Mammary epithelial cell (primary cell): Measurements from ENCODE around the gene CAMK1G.

Source experiments
- EZH2 ChIP-seq: IDR thresholded peaks from 2 replicates; pipeline ENCODE4 v1.6.1; 2012; ENCODE audit warnings: low read length, inconsistent platforms, borderline replicate concordance
- TF ChIP-seq, protein P1 (sequence below), 2 donors: IDR thresholded peaks in 1 of 2; conservative IDR thresholded peaks in 1 of 2; 2 replicates each; pipeline ENCODE4 v1.5.1; 2011 to 2012; ENCODE audit warnings: inconsistent platforms in 2 of 2, low read length in 2 of 2, mild to moderate bottlenecking in 2 of 2, control low read depth in 1 of 2, low read depth in 1 of 2; ENCODE audit not compliant: insufficient read depth in 1 of 2; ENCODE audit errors: extremely low read depth in 1 of 2

DNA sequence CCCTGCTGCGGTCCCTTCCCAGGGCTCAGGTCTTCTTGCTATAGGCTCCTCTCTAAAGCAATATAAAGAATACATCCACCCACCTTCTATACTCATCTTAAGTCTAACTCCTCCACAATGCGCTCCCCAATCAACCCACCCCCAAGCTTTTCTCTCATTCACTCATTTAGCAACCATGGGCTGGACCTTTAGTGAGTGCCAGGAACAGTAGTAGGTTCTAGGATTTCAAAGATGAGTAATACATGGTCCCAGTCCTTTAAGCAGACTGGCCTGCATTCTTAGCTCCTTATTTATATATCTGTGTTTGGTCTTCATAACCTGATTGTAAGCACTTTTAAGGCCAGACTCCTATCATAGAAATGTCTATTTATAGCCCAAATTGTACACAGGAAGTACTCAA, 5.9 kb downstream of the CAMK1G start:
- TF ChIP-seq, protein P1, sequence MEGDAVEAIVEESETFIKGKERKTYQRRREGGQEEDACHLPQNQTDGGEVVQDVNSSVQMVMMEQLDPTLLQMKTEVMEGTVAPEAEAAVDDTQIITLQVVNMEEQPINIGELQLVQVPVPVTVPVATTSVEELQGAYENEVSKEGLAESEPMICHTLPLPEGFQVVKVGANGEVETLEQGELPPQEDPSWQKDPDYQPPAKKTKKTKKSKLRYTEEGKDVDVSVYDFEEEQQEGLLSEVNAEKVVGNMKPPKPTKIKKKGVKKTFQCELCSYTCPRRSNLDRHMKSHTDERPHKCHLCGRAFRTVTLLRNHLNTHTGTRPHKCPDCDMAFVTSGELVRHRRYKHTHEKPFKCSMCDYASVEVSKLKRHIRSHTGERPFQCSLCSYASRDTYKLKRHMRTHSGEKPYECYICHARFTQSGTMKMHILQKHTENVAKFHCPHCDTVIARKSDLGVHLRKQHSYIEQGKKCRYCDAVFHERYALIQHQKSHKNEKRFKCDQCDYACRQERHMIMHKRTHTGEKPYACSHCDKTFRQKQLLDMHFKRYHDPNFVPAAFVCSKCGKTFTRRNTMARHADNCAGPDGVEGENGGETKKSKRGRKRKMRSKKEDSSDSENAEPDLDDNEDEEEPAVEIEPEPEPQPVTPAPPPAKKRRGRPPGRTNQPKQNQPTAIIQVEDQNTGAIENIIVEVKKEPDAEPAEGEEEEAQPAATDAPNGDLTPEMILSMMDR (conservative IDR thresholded peaks at IDR 0.05 in 1 of 2, IDR thresholded peaks at IDR 0.05 in 1 of 2; ENCODE audit: extremely low read depth in 1 of 2, insufficient read depth in 1 of 2, low read depth in 1 of 2, low read length in 2 of 2), result no peak
- TF ChIP-seq EZH2, result no peak
